Measurements from ENCODE around the gene TBC1D22A. TPM values are rescaled to one million over a fixed set of nuclear protein-coding genes. Genes with fewer than 3 reads are reported as not detected.

TBC1D22A gene
- total and polyA plus RNA-seq, 4 donors, result 4.1 to 12.4 (median 8.4) TPM

- H3K4me1 ChIP-seq (ENCODE audit: control insufficient read depth in 4 of 4, insufficient read depth in 4 of 4, low read length in 3 of 4), result no peaks in the 10 kb centered on the region
- peaks cover 0 to 8% (median 0%) of the 10 kb centered on the region in 4 donors for H3K36me3 ChIP-seq (ENCODE audit: control insufficient read depth in 4 of 4, insufficient read depth in 3 of 4, low read depth in 1 of 4, low read length in 3 of 4)
- no peak for DNase-seq (ENCODE audit: low spot score)
- H3K9me3 ChIP-seq (ENCODE audit: control insufficient read depth in 4 of 4, low read length in 3 of 4), result no peaks in the 10 kb centered on the region
- 94% methylated on average over 26 of the region's 26 CpGs for WGBS
- TF ChIP-seq RAD21 (IDR thresholded peaks at IDR 0.05), result no peak
- TF ChIP-seq HNF4G (IDR thresholded peaks at IDR 0.05), result no peak
- TF ChIP-seq JUND (IDR thresholded peaks at IDR 0.05), result no peak
- TF ChIP-seq ATF3 (IDR thresholded peaks at IDR 0.05), result no peak
- TF ChIP-seq EGR1 (IDR thresholded peaks at IDR 0.05; ENCODE audit: low read depth in 2 of 2), result no peak
- TF ChIP-seq, protein P1, sequence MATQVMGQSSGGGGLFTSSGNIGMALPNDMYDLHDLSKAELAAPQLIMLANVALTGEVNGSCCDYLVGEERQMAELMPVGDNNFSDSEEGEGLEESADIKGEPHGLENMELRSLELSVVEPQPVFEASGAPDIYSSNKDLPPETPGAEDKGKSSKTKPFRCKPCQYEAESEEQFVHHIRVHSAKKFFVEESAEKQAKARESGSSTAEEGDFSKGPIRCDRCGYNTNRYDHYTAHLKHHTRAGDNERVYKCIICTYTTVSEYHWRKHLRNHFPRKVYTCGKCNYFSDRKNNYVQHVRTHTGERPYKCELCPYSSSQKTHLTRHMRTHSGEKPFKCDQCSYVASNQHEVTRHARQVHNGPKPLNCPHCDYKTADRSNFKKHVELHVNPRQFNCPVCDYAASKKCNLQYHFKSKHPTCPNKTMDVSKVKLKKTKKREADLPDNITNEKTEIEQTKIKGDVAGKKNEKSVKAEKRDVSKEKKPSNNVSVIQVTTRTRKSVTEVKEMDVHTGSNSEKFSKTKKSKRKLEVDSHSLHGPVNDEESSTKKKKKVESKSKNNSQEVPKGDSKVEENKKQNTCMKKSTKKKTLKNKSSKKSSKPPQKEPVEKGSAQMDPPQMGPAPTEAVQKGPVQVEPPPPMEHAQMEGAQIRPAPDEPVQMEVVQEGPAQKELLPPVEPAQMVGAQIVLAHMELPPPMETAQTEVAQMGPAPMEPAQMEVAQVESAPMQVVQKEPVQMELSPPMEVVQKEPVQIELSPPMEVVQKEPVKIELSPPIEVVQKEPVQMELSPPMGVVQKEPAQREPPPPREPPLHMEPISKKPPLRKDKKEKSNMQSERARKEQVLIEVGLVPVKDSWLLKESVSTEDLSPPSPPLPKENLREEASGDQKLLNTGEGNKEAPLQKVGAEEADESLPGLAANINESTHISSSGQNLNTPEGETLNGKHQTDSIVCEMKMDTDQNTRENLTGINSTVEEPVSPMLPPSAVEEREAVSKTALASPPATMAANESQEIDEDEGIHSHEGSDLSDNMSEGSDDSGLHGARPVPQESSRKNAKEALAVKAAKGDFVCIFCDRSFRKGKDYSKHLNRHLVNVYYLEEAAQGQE (IDR thresholded peaks at IDR 0.05), result no peak
- TF ChIP-seq, protein P2, sequence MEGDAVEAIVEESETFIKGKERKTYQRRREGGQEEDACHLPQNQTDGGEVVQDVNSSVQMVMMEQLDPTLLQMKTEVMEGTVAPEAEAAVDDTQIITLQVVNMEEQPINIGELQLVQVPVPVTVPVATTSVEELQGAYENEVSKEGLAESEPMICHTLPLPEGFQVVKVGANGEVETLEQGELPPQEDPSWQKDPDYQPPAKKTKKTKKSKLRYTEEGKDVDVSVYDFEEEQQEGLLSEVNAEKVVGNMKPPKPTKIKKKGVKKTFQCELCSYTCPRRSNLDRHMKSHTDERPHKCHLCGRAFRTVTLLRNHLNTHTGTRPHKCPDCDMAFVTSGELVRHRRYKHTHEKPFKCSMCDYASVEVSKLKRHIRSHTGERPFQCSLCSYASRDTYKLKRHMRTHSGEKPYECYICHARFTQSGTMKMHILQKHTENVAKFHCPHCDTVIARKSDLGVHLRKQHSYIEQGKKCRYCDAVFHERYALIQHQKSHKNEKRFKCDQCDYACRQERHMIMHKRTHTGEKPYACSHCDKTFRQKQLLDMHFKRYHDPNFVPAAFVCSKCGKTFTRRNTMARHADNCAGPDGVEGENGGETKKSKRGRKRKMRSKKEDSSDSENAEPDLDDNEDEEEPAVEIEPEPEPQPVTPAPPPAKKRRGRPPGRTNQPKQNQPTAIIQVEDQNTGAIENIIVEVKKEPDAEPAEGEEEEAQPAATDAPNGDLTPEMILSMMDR (IDR thresholded peaks at IDR 0.05; ENCODE audit: low read depth, low read length, missing input control), result no peak
- no peak for TF ChIP-seq NR2F2 (IDR thresholded peaks at IDR 0.05)
- TF ChIP-seq ZBTB33 (IDR thresholded peaks at IDR 0.05), result no peak
- no peak for TF ChIP-seq TAF1 (conservative IDR thresholded peaks at IDR 0.05)
- no peak for TF ChIP-seq FOXA1 (IDR thresholded peaks at IDR 0.05)
- no peak for TF ChIP-seq FOXA2 (IDR thresholded peaks at IDR 0.05)
- TF ChIP-seq GABPA (IDR thresholded peaks at IDR 0.05 in 1 of 2, conservative IDR thresholded peaks at IDR 0.05 in 1 of 2), result no peak
- no peak overlapping the region for H3K27ac ChIP-seq (ENCODE audit: low read depth in 1 of 2, low read length in 2 of 2)
- no peaks in the 10 kb centered on the region for H3K27me3 ChIP-seq (ENCODE audit: control insufficient read depth in 4 of 4, insufficient read depth in 4 of 4, low read length in 3 of 4)
- no peak overlapping the region for H3K4me3 ChIP-seq (ENCODE audit: low read depth in 1 of 3, low read length in 3 of 3)
- no peak overlapping the region for H3K9ac ChIP-seq (ENCODE audit: low read depth in 1 of 2, low read length in 2 of 2)
Observed at GRCh38 chr22:47029244-47030074, 267.0 kb downstream of the TBC1D22A start.

DNA sequence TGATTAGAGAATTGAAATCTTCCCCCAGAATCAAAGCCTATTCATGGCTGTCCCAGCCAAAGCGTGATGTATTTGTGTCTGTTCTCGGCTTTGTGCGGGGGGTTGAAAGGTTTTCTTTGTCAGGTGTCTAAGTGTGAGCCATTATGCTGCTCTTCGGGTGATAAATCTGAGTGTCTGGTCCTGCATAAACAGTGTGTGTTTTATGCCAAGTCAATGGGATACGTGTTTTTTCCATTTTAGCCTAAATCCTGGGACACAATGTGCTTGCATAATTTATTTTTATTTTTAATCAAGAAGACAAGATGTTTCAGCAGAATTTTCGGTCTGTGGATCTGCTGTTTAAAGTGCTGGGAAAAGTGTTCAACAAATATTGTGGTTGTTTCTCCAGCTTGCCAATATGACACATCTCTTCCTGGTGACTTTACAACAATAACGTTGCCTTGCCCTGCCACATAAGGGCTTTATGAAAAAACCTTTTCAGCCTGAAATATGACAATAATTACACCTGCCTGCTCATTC lies 267.8 kb downstream of the TBC1D22A start:
- Histone ChIP-seq H3K9me3 (ENCODE audit: control insufficient read depth in 4 of 4, low read length in 3 of 4) (no peaks in the 10 kb centered on the region), H3K27ac (ENCODE audit: low read depth in 1 of 2, low read length in 2 of 2) (no peak overlapping the region), H3K4me3 (ENCODE audit: low read depth in 1 of 3, low read length in 3 of 3) (no peak overlapping the region), H3K4me1 (ENCODE audit: control insufficient read depth in 4 of 4, insufficient read depth in 4 of 4, low read length in 3 of 4) (no peaks in the 10 kb centered on the region), H3K27me3 (ENCODE audit: control insufficient read depth in 4 of 4, insufficient read depth in 4 of 4, low read length in 3 of 4) (no peaks in the 10 kb centered on the region), H3K9ac (ENCODE audit: low read depth in 1 of 2, low read length in 2 of 2) (no peak overlapping the region), H3K36me3 (ENCODE audit: control insufficient read depth in 4 of 4, insufficient read depth in 3 of 4, low read depth in 1 of 4, low read length in 3 of 4) (peaks cover 0 to 8% (median 0%) of the 10 kb centered on the region in 4 donors)
- WGBS, result 85% methylated on average over 7 of the region's 7 CpGs
- DNase-seq (ENCODE audit: low spot score), result no peak
- TF ChIP-seq HNF4G (IDR thresholded peaks at IDR 0.05) (no peak), TAF1 (conservative IDR thresholded peaks at IDR 0.05) (no peak), SP1 (IDR thresholded peaks at IDR 0.05) (no peak)
